Activated T-cell treated with anti-CD3 and anti-CD28 coated beads, Interleukin-2, amount 50 U/mL, for 72 hours (primary cell): ENCODE data around the gene ACSL5. TPM values are rescaled to one million over a fixed set of nuclear protein-coding genes. Genes with fewer than 3 reads are reported as not detected.

ENCODE experiments used
- total RNA-seq, 2 donors: library from RNA; stranded (reverse); gene quantifications; one replicate each; pipeline ENCODE4 v1.2.3, GENCODE V29; 2022

The ACSL5 gene
- total RNA-seq, 2 donors from 2014 or later = 49.5 to 54.5 TPM

Other genes starting within 250 kb of the ACSL5 start
- gene GPAM, start 190.4 kb upstream of the ACSL5 start, total RNA-seq = 10 to 100 TPM in 1 of 2 donors, 1 to 10 TPM in 1; 8.1 to 10.6 TPM
- gene TECTB, start 90.7 kb upstream of the ACSL5 start, total RNA-seq = not detected
- gene ZDHHC6, start 72.8 kb downstream of the ACSL5 start, total RNA-seq = 10 to 100 TPM; 61.1 to 78.7 TPM
- gene VTI1A, start 73.1 kb downstream of the ACSL5 start, total RNA-seq = 10 to 100 TPM; 65.5 to 71.8 TPM